Stimulated activated CD8-positive, alpha-beta memory T cell treated with anti-CD3 and anti-CD28 coated beads, Interleukin-12 subunit alpha, Interleukin-12 subunit beta, amount 100 ng/mL, for 24 hours (primary cell): ENCODE measurements around the gene PTCHD1.

ENCODE experiments used
- DNase-seq: peaks from one replicate; pipeline ENCODE4 v3.0.0-alpha.2; 2020; ENCODE audit errors: extremely low read depth

Gene PTCHD1

GRCh38 chrX:23398570-23398969 lies 63.9 kb downstream of the PTCHD1 start:
- DNase-seq = no peak

- no peak for DNase-seq
These were observed 69.2 kb downstream of the PTCHD1 start for GRCh38 chrX:23403849-23404248.

DNA sequence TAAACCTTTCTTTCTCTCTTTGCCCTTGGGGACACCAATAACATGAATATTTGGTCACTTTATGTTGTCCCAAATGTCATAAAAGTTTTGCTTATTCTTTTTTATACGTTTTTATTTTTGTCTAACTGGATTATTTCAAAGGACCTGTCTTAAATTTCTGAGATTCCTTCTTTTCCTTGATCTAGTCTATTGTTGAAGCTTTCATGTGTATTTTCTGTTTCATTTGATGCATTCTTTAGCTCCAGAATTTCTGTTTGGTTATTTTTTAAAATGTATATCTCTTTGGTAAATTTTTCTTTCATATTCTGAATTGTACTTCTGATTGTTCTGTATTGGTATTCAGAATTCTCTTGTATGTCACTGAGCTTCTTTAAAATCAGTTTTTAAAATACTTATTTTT lies 88.3 kb downstream of the PTCHD1 start:
- DNase-seq = no peak

GRCh38 chrX:23434356-23434884 lies 99.8 kb downstream of the PTCHD1 start:
- no peak for DNase-seq

DNA sequence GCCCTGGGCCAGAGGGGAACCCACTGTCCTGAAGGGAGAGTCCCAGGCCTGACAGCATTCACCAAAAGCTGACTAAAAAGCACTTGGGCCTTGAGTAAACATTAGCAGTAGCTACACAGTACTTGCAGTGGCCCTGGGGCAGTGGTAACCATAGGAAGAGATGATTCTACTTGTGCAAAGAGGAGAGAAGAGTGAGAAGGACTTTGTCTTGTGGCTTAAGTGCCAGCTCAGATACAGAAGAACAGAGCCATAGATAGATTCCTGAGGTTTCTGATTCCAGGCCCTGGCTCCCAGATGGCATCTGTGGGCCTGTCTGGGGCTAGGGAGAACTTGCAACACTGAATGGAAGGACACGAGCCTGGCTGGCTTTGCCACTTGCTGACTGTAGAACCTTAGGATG lies 100.5 kb downstream of the PTCHD1 start:
- no peak for DNase-seq

DNA sequence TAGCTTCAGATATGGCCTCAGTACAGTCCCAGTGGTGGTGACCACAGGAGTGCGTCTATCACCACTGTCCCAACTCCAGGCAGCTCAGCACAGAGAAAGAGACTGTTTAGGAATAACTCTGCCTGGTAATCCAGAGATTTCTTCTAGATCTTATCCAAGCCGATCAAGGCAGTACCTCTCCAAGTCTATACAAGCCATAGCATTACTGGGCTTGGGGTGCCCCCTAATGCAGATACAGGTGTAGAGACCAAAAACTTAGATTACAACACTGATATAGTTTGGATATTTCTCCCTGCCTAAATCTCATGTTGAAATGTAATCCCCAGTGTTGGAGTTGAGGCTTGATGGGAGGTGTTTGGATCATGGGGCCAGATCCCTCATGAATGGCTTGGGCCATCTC lies 100.9 kb downstream of the PTCHD1 start:
- no peak for DNase-seq

GRCh38 chrX:23436875-23437274 lies 102.2 kb downstream of the PTCHD1 start:
- DNase-seq = no peak

DNA sequence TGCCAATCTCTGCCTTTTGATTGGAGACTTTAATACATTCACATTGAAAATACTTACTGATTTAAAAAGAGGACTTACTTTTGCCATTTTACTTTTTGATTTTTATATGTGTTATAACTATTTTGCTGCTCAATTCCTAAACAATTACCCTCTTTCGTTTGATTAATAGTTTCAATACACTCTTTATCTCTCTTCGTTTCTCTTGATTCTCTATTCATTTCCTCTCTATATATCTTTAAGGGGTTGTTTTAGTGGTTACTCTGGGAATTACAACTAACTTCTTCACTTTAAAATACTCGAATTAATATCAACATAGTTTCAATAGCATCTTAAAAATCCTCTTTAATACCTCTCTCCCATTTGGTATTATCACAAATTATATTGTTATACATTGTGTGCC lies 116.6 kb downstream of the PTCHD1 start:
- no peak for DNase-seq
